Small intestine (tissue), 7 donors: ENCODE measurements around the gene TMEM14A. TPM values are rescaled to one million over a fixed set of nuclear protein-coding genes. Genes with fewer than 3 reads are reported as not detected.
"Not testable (repeated sequence)": the region's sequence is repeated elsewhere in the genome, so short reads cannot be mapped to it uniquely, and the experiment has no call there.

Experiments used
- DNase-seq, 2 donors: peaks; one replicate each; pipeline versions ENCODE4 v3.0.0 to v3.0.0-alpha.2; 2013
- FAIRE-seq: peaks from 2 replicates; lab custom pipeline; 2012; peaks lifted over from hg19 to GRCh38; lab: Jason Lieb, UNC
- H3K27ac ChIP-seq, 3 donors: one replicate each; pipeline ENCODE4 v1.5.1; 2013; ENCODE audit warnings: low read length in 2 of 3, mild to moderate bottlenecking in 2 of 3, control low read depth in 1 of 3, inconsistent platforms in 1 of 3, low read depth in 1 of 3, moderate library complexity in 1 of 3
- H3K27me3 ChIP-seq, 3 donors: one replicate each; pipeline ENCODE4 v1.6.1; 2013; ENCODE audit warnings: low read length in 3 of 3, inconsistent platforms in 1 of 3; ENCODE audit not compliant: control insufficient read depth in 3 of 3, insufficient read depth in 3 of 3
- H3K36me3 ChIP-seq, 3 donors: one replicate each; pipeline ENCODE4 v1.6.1; 2013; ENCODE audit warnings: low read length in 3 of 3, inconsistent platforms in 1 of 3, low read depth in 1 of 3, mild to moderate bottlenecking in 1 of 3, moderate library complexity in 1 of 3; ENCODE audit not compliant: control insufficient read depth in 3 of 3, insufficient read depth in 2 of 3
- H3K4me1 ChIP-seq, 3 donors: one replicate each; pipeline ENCODE4 v1.6.1; 2013; ENCODE audit warnings: low read length in 2 of 3, inconsistent platforms in 1 of 3, low read depth in 1 of 3, mild to moderate bottlenecking in 1 of 3, moderate library complexity in 1 of 3; ENCODE audit not compliant: control insufficient read depth in 3 of 3, insufficient read depth in 2 of 3
- H3K4me3 ChIP-seq, 3 donors: one replicate each; pipeline ENCODE4 v1.5.1; 2013; ENCODE audit warnings: low read length in 3 of 3, control low read depth in 1 of 3, inconsistent platforms in 1 of 3, low read depth in 1 of 3, mild to moderate bottlenecking in 1 of 3, moderate library complexity in 1 of 3
- H3K9me3 ChIP-seq, 2 donors: one replicate each; pipeline ENCODE4 v1.6.1; 2013; ENCODE audit warnings: low read depth in 1 of 2, low read length in 1 of 2; ENCODE audit not compliant: control insufficient read depth in 2 of 2, insufficient read depth in 1 of 2
- WGBS, 3 donors: extraction: QIAGEN DNeasy Blood & Tissue Kit; methylation state at CpG; one replicate each; pipeline ENCODE4 v1.1.7; 2013; 5-methylcytosine and 5-hydroxymethylcytosine counted together
- polyA plus RNA-seq, 4 donors: library from polyadenylated mRNA; stranded (reverse) in 3 of 4; unstranded in 1 of 4; fragments of 200-250 nt in 3 of 4; fragments of 120-200 nt in 1 of 4; gene quantifications; one replicate each; pipeline versions ENCODE4 v1.2.1 to v1.2.3, GENCODE V29; 2013
- donor health status: healthy with polysubstance abuse.
- donor health status: control.
- donor health status: control.
- donor health status: Bipolar disorder and iron deficiency.
- donor health status: healthy.

The TMEM14A gene
- polyA plus RNA-seq, 4 donors = 26.7 to 52.2 (median 36.7) TPM

GRCh38 chr6:52647199-52647598 is 23.7 kb upstream of the TMEM14A start:
- Histone ChIP-seq H3K27ac (no peak overlapping the region), H3K36me3 (no peaks in the 10 kb centered on the region), H3K4me1 (no peaks in the 10 kb centered on the region), H3K4me3 (no peak overlapping the region), H3K27me3 (no peaks in the 10 kb centered on the region), H3K9me3 (no peaks in the 10 kb centered on the region)
- 89 to 91% (median 91%) methylated on average over 3 of the region's 3 CpGs for WGBS, 3 donors
- no peak for FAIRE-seq
- no peak for DNase-seq

GRCh38 chr6:52649536-52650160 is 21.3 kb upstream of the TMEM14A start:
- 50 to 71% (median 66%) methylated on average over 2 of the region's 2 CpGs for WGBS, 3 donors
- Histone ChIP-seq H3K9me3 (peaks cover 0 to 2% of the 10 kb centered on the region in 2 donors), H3K36me3 (no peaks in the 10 kb centered on the region), H3K27ac (no peak overlapping the region), H3K4me3 (no peak overlapping the region), H3K4me1 (no peaks in the 10 kb centered on the region), H3K27me3 (no peaks in the 10 kb centered on the region)
- DNase-seq = no peak
- FAIRE-seq = no peak

GRCh38 chr6:52650941-52651340 is 20.0 kb upstream of the TMEM14A start:
- no peaks in the 10 kb centered on the region for H3K36me3 ChIP-seq
- H3K4me3 ChIP-seq = no peak overlapping the region
- WGBS, 3 donors = 87 to 90% (median 88%) methylated on average over 3 of the region's 3 CpGs
- H3K4me1 ChIP-seq = no peaks in the 10 kb centered on the region
- no peak overlapping the region for H3K27ac ChIP-seq
- FAIRE-seq = no peak
- peaks cover 0 to 3% of the 10 kb centered on the region in 2 donors for H3K9me3 ChIP-seq
- no peaks in the 10 kb centered on the region for H3K27me3 ChIP-seq
- no peak for DNase-seq

GRCh38 chr6:52653151-52653550 is 17.8 kb upstream of the TMEM14A start:
- no peaks in the 10 kb centered on the region for H3K4me1 ChIP-seq
- no peak for FAIRE-seq
- no peak overlapping the region for H3K4me3 ChIP-seq
- H3K27ac ChIP-seq = no peak overlapping the region
- no peak for DNase-seq
- H3K9me3 ChIP-seq = peaks cover 0 to 8% of the 10 kb centered on the region in 2 donors
- no peaks in the 10 kb centered on the region for H3K36me3 ChIP-seq
- no peaks in the 10 kb centered on the region for H3K27me3 ChIP-seq

- Histone ChIP-seq H3K27ac (no peak overlapping the region), H3K4me3 (no peak overlapping the region), H3K36me3 (no peaks in the 10 kb centered on the region), H3K4me1 (no peaks in the 10 kb centered on the region), H3K27me3 (no peaks in the 10 kb centered on the region), H3K9me3 (peaks cover 0 to 8% of the 10 kb centered on the region in 2 donors)
- WGBS, 3 donors = 78 to 91% (median 84%) methylated on average over 1 of the region's 1 CpG
- FAIRE-seq (no peak), DNase-seq (no peak)
Measured at GRCh38 chr6:52654007-52654406, 16.9 kb upstream of the TMEM14A start.

- DNase-seq (no peak), FAIRE-seq (no peak)
- H3K4me3 ChIP-seq = no peak overlapping the region
- H3K4me1 ChIP-seq = no peaks in the 10 kb centered on the region
- H3K36me3 ChIP-seq = no peaks in the 10 kb centered on the region
- peaks cover 0 to 8% of the 10 kb centered on the region in 2 donors for H3K9me3 ChIP-seq
- H3K27ac ChIP-seq = no peak overlapping the region
- 80 to 92% (median 89%) methylated on average over 4 of the region's 4 CpGs for WGBS, 3 donors
- H3K27me3 ChIP-seq = no peaks in the 10 kb centered on the region
Measured at GRCh38 chr6:52654592-52654991, 16.3 kb upstream of the TMEM14A start.

- FAIRE-seq, DNase-seq, H3K9me3 ChIP-seq, H3K27ac ChIP-seq, H3K36me3 ChIP-seq, H3K4me3 ChIP-seq, H3K27me3 ChIP-seq, H3K4me1 ChIP-seq: not testable (repeated sequence)
- WGBS, 3 donors = 90 to 100% (median 94%) methylated on average over 6 to 29 of the region's 33 CpGs
Measured at GRCh38 chr6:52655941-52656340, 15.0 kb upstream of the TMEM14A start.

- Histone ChIP-seq H3K27ac (no peak overlapping the region), H3K9me3 (peaks cover 0 to 8% of the 10 kb centered on the region in 2 donors), H3K4me1 (no peaks in the 10 kb centered on the region), H3K27me3 (no peaks in the 10 kb centered on the region), H3K4me3 (no peak overlapping the region), H3K36me3 (no peaks in the 10 kb centered on the region)
- FAIRE-seq (no peak), DNase-seq (no peak)
- WGBS, 3 donors = 76 to 87% (median 82%) methylated on average over 4 of the region's 4 CpGs
Measured at GRCh38 chr6:52657870-52658269, 13.0 kb upstream of the TMEM14A start.

GRCh38 chr6:52661551-52661950 is 9.4 kb upstream of the TMEM14A start:
- Histone ChIP-seq H3K4me3 (no peak overlapping the region), H3K27ac (no peak overlapping the region), H3K36me3 (no peaks in the 10 kb centered on the region), H3K9me3 (peaks cover 0 to 5% of the 10 kb centered on the region in 2 donors), H3K27me3 (no peaks in the 10 kb centered on the region), H3K4me1 (peaks cover 0 to 3% (median 3%) of the 10 kb centered on the region in 3 donors)
- WGBS, 3 donors = 84 to 92% (median 85%) methylated on average over 3 of the region's 3 CpGs
- no peak for DNase-seq
- FAIRE-seq = no peak
